HG03025 (cell line): Measurements from ENCODE around the gene TSPAN17.
"Not testable (repeated sequence)": the region's sequence is repeated elsewhere in the genome, so short reads cannot be mapped to it uniquely, and the experiment has no call there.

ENCODE experiments used
- ATAC-seq: cut with Tn5 transposase; IDR thresholded peaks from one replicate; pipeline ENCODE4 v1.9.1; 2021; ENCODE audit warnings: mild to moderate bottlenecking, moderate library complexity; ENCODE audit not compliant: unreplicated experiment, low FRiP score

TSPAN17 gene

GRCh38 chr5:176676361-176676824, 29.1 kb downstream of the TSPAN17 start:
- ATAC-seq, result no peak

- ATAC-seq, result no peak
Measured at GRCh38 chr5:176677209-176677939, 30.1 kb downstream of the TSPAN17 start.

GRCh38 chr5:176678584-176678983, 31.3 kb downstream of the TSPAN17 start:
- no peak for ATAC-seq

- no peak for ATAC-seq
Measured at GRCh38 chr5:176679365-176680225, 32.3 kb downstream of the TSPAN17 start.

- no peak for ATAC-seq
Measured at GRCh38 chr5:176680226-176680563, 32.9 kb downstream of the TSPAN17 start.

- ATAC-seq, result no peak
Measured at GRCh38 chr5:176682016-176682531, 34.8 kb downstream of the TSPAN17 start.

GRCh38 chr5:176685010-176685409, 37.7 kb downstream of the TSPAN17 start:
- no peak for ATAC-seq

GRCh38 chr5:176687247-176687646, 40.0 kb downstream of the TSPAN17 start:
- ATAC-seq, result no peak

- ATAC-seq, result no peak
Measured at GRCh38 chr5:176687881-176688280, 40.6 kb downstream of the TSPAN17 start.

- ATAC-seq, result no peak
Measured at GRCh38 chr5:176690911-176691310, 43.6 kb downstream of the TSPAN17 start.

- no peak for ATAC-seq
Measured at GRCh38 chr5:176691524-176691923, 44.2 kb downstream of the TSPAN17 start.

GRCh38 chr5:176692326-176692725, 45.0 kb downstream of the TSPAN17 start:
- no peak for ATAC-seq

- no peak for ATAC-seq
Measured at GRCh38 chr5:176692839-176693476, 45.7 kb downstream of the TSPAN17 start.

GRCh38 chr5:176693477-176693851, 46.2 kb downstream of the TSPAN17 start:
- ATAC-seq, result no peak

GRCh38 chr5:176694146-176694545, 46.9 kb downstream of the TSPAN17 start:
- ATAC-seq, result no peak

- no peak for ATAC-seq
Measured at GRCh38 chr5:176694631-176695030, 47.3 kb downstream of the TSPAN17 start.

GRCh38 chr5:176695073-176695472, 47.8 kb downstream of the TSPAN17 start:
- ATAC-seq, result no peak

GRCh38 chr5:176697267-176697933, 50.1 kb downstream of the TSPAN17 start:
- ATAC-seq, result no peak

- no peak for ATAC-seq
Measured at GRCh38 chr5:176697934-176698538, 50.8 kb downstream of the TSPAN17 start.

- not testable (repeated sequence) for ATAC-seq
Measured at GRCh38 chr5:176699446-176699845, 52.2 kb downstream of the TSPAN17 start.
